Measurements from ENCODE around the gene LSS.
A peak's percentile ranks its signal among the peaks of the same experiment; 100 is the strongest.

LSS gene

GRCh38 chr21:46154955-46155513 is 73.5 kb downstream of the LSS start:
- no peaks in the 10 kb centered on the region for H3K36me3 ChIP-seq (ENCODE audit: control insufficient read depth, insufficient read depth, low read length)
- no peak overlapping the region for H3K27ac ChIP-seq
- H2AFZ ChIP-seq: no peak overlapping the region
- no peak overlapping the region for H3K9ac ChIP-seq
- TF ChIP-seq, protein P1, sequence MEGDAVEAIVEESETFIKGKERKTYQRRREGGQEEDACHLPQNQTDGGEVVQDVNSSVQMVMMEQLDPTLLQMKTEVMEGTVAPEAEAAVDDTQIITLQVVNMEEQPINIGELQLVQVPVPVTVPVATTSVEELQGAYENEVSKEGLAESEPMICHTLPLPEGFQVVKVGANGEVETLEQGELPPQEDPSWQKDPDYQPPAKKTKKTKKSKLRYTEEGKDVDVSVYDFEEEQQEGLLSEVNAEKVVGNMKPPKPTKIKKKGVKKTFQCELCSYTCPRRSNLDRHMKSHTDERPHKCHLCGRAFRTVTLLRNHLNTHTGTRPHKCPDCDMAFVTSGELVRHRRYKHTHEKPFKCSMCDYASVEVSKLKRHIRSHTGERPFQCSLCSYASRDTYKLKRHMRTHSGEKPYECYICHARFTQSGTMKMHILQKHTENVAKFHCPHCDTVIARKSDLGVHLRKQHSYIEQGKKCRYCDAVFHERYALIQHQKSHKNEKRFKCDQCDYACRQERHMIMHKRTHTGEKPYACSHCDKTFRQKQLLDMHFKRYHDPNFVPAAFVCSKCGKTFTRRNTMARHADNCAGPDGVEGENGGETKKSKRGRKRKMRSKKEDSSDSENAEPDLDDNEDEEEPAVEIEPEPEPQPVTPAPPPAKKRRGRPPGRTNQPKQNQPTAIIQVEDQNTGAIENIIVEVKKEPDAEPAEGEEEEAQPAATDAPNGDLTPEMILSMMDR (IDR thresholded peaks at IDR 0.05): no peak
- H3K79me2 ChIP-seq: no peaks in the 10 kb centered on the region
- H3K4me3 ChIP-seq (ENCODE audit: low read depth, low read length): no peak overlapping the region
- no peaks in the 10 kb centered on the region for H3K9me3 ChIP-seq (ENCODE audit: control insufficient read depth, low read length)
- no peak overlapping the region for H3K4me2 ChIP-seq (ENCODE audit: low read length)
- no peaks in the 10 kb centered on the region for H3K4me1 ChIP-seq
- no peaks in the 10 kb centered on the region for H3K27me3 ChIP-seq (ENCODE audit: control insufficient read depth, insufficient read depth, low read length)

DNA sequence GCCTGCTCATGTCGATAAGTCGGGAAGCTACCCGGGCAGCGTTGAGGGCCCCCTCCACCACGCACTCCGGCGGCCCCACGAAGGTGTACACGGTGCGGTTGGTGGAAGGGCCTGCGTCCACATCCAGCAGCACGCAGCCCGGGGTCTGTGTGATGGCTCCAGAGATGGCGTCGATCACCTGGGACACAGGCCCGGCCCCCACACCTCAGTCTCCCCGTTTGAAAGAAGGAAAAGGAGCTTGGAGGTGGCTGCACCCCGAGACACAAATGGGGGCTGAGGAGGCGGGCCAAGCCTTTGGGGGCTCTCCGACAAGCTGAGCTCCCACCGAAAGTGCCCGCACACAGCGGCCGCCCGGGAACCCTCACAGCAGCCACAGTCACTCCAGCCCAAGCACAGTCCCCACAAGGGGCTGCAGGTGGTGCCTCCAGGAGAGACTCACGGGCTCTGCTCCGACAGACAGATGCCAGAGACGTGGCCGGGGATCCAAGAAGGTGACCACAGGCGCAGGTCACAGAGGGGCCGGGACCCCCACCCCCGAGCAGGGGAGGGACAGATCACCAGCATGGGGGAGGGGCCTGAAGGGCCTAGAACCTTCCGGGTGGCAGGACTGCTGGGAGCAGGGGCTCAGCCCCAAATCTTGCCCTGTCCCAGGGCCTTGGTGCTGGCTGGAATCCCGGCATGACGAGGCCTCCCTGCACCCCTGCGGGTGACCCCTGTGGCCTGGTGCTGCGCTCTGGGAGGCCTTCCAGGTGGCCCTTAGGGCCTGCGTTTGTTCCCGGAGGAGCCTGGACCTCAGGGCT is 74.2 kb downstream of the LSS start:
- Histone ChIP-seq H3K4me1 (no peaks in the 10 kb centered on the region), H3K4me3 (ENCODE audit: low read depth, low read length) (no peak overlapping the region), H3K27me3 (ENCODE audit: control insufficient read depth, insufficient read depth, low read length) (no peaks in the 10 kb centered on the region), H3K27ac (no peak overlapping the region), H3K9ac (no peak overlapping the region), H2AFZ (no peak overlapping the region), H3K36me3 (ENCODE audit: control insufficient read depth, insufficient read depth, low read length) (no peaks in the 10 kb centered on the region), H3K79me2 (no peaks in the 10 kb centered on the region), H3K4me2 (ENCODE audit: low read length) (no peak overlapping the region), H3K9me3 (ENCODE audit: control insufficient read depth, low read length) (no peaks in the 10 kb centered on the region)
- TF ChIP-seq, protein P1 (IDR thresholded peaks at IDR 0.05): no peak

GRCh38 chr21:46153247-46154154 is 75.1 kb downstream of the LSS start:
- no peak overlapping the region for H3K9ac ChIP-seq
- no peaks in the 10 kb centered on the region for H3K4me1 ChIP-seq
- no peak overlapping the region for H2AFZ ChIP-seq
- no peak overlapping the region for H3K4me3 ChIP-seq (ENCODE audit: low read depth, low read length)
- H3K79me2 ChIP-seq: no peaks in the 10 kb centered on the region
- H3K36me3 ChIP-seq (ENCODE audit: control insufficient read depth, insufficient read depth, low read length): no peaks in the 10 kb centered on the region
- H3K4me2 ChIP-seq (ENCODE audit: low read length): peak overlapping the region; percentile 22
- no peak overlapping the region for H3K27ac ChIP-seq
- H3K9me3 ChIP-seq (ENCODE audit: control insufficient read depth, low read length): no peaks in the 10 kb centered on the region
- no peaks in the 10 kb centered on the region for H3K27me3 ChIP-seq (ENCODE audit: control insufficient read depth, insufficient read depth, low read length)
- TF ChIP-seq, protein P1 (IDR thresholded peaks at IDR 0.05): no peak

- H3K4me2 ChIP-seq (ENCODE audit: low read length): peak overlapping the region; percentile 22
- H3K27me3 ChIP-seq (ENCODE audit: control insufficient read depth, insufficient read depth, low read length): no peaks in the 10 kb centered on the region
- no peaks in the 10 kb centered on the region for H3K9me3 ChIP-seq (ENCODE audit: control insufficient read depth, low read length)
- no peaks in the 10 kb centered on the region for H3K79me2 ChIP-seq
- no peaks in the 10 kb centered on the region for H3K36me3 ChIP-seq (ENCODE audit: control insufficient read depth, insufficient read depth, low read length)
- no peak overlapping the region for H2AFZ ChIP-seq
- no peak overlapping the region for H3K27ac ChIP-seq
- no peaks in the 10 kb centered on the region for H3K4me1 ChIP-seq
- TF ChIP-seq, protein P1 (IDR thresholded peaks at IDR 0.05): no peak
- H3K9ac ChIP-seq: no peak overlapping the region
- H3K4me3 ChIP-seq (ENCODE audit: low read depth, low read length): no peak overlapping the region
These were observed 75.7 kb downstream of the LSS start for GRCh38 chr21:46152927-46153246.
